ENCODE measurements around the gene LILRA6.
"Not testable (repeated sequence)": the region's sequence is repeated elsewhere in the genome, so short reads cannot be mapped to it uniquely, and the experiment has no call there.

DNA sequence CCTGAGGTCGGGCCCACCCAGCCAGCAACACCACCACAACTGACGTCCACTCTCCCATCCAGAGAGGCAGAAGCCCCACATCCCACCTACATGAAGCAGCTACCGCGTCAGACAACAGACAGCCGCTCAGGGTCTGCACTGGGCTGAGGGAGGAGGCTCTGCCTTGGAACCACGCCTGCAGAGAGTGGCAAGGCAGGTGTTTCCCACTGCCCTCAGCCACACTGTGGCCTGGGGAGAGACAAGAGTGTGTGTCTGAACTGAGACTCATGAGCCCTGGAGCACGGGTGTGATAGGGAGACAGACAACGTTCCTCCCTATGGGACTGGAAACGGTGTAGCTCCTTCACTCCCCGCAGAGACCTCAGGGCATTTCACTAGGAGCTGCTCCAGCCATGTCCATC, 43.7 kb upstream of the LILRA6 start:
- TF ChIP-seq EZH2phosphoT487 (IDR thresholded peaks at IDR 0.05; ENCODE audit: borderline replicate concordance, low read depth, low read length), result not testable (repeated sequence)
- TF ChIP-seq, protein P1, sequence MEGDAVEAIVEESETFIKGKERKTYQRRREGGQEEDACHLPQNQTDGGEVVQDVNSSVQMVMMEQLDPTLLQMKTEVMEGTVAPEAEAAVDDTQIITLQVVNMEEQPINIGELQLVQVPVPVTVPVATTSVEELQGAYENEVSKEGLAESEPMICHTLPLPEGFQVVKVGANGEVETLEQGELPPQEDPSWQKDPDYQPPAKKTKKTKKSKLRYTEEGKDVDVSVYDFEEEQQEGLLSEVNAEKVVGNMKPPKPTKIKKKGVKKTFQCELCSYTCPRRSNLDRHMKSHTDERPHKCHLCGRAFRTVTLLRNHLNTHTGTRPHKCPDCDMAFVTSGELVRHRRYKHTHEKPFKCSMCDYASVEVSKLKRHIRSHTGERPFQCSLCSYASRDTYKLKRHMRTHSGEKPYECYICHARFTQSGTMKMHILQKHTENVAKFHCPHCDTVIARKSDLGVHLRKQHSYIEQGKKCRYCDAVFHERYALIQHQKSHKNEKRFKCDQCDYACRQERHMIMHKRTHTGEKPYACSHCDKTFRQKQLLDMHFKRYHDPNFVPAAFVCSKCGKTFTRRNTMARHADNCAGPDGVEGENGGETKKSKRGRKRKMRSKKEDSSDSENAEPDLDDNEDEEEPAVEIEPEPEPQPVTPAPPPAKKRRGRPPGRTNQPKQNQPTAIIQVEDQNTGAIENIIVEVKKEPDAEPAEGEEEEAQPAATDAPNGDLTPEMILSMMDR (conservative IDR thresholded peaks at IDR 0.05; ENCODE audit: low read length), result not testable (repeated sequence)
